ENCODE data around the gene OXTR.
A peak's percentile ranks its signal among the peaks of the same experiment; 100 is the strongest.

Gene OXTR

DNA sequence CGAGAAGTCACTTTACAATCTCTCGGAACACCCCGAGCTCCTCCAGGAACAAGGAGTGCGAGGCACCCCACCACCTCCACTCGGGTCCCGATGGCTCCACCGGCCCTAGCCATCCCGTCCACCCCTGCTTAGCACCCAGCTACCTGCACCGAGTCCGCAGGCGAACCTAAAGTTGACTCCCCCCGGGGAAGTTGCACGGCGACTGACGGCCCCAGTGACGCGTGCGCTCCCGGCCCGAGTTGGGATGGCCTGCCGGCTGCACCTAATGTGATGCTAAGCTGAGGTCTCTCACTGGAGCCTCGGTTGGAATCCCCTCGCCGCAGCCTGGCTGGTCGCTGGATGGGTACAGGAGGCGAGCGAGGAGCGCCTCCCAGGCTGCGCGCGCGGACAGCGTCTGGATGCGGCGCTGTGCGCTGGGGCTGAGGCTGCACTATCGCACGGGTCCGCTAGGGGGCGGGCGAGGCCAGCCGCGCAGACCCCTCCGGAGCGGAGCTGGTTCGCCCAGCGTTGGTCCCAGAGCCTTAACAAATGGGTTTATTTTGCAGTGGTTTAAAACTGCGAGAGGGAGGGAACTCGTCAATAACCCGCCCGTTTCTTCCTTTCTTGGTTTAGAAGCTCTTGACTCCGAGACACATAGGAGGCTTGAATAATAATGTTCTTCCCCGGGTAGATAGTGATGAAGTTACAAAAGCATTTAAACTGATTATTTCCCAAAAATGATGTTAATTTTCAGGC is at the start of gene OXTR:
Gene OXTR (minus strand): TSS at position 526 of the 735 bp plus-strand sequence. CDS start 1,426 bp downstream, outside the sequence.
- H3K4me2 ChIP-seq (ENCODE audit: low read depth, low read length): peak within 1 kb of the TSS; percentile 90
- H3K9me2 ChIP-seq (replicated peaks; ENCODE audit: insufficient read depth, low read length): no peaks in the 10 kb centered on the region
- peak within 1 kb of the TSS; percentile 45 for H2AFZ ChIP-seq (ENCODE audit: low read length)
- H3K27ac ChIP-seq (ENCODE audit: low read length): no peak within 1 kb of the TSS
- H3K36me3 ChIP-seq (replicated peaks; ENCODE audit: insufficient read depth, low read length): no peaks in the 10 kb centered on the region
- H3K27me3 ChIP-seq (replicated peaks; ENCODE audit: insufficient read depth, low read length): no peaks in the 10 kb centered on the region
- no peaks in the 10 kb centered on the region for H4K20me1 ChIP-seq (ENCODE audit: insufficient read depth, low read length)
- peak; percentile 65 for DNase-seq
- no peaks in the 10 kb centered on the region for H3F3A ChIP-seq (ENCODE audit: insufficient read depth, low read length)
- no peaks in the 10 kb centered on the region for H3K79me2 ChIP-seq (ENCODE audit: low read length)
- H3K4me3 ChIP-seq (ENCODE audit: low read length): peak within 1 kb of the TSS; percentile 59
- H3K4me1 ChIP-seq (ENCODE audit: low read length): no peaks in the 10 kb centered on the region
- no peak within 1 kb of the TSS; the same call in 1 of the 2 replicates for H3K9ac ChIP-seq (ENCODE audit: low read length)
- TF ChIP-seq EZH2phosphoT487 (IDR thresholded peaks at IDR 0.05; ENCODE audit: low read length): no peak
- TF ChIP-seq, protein P1, sequence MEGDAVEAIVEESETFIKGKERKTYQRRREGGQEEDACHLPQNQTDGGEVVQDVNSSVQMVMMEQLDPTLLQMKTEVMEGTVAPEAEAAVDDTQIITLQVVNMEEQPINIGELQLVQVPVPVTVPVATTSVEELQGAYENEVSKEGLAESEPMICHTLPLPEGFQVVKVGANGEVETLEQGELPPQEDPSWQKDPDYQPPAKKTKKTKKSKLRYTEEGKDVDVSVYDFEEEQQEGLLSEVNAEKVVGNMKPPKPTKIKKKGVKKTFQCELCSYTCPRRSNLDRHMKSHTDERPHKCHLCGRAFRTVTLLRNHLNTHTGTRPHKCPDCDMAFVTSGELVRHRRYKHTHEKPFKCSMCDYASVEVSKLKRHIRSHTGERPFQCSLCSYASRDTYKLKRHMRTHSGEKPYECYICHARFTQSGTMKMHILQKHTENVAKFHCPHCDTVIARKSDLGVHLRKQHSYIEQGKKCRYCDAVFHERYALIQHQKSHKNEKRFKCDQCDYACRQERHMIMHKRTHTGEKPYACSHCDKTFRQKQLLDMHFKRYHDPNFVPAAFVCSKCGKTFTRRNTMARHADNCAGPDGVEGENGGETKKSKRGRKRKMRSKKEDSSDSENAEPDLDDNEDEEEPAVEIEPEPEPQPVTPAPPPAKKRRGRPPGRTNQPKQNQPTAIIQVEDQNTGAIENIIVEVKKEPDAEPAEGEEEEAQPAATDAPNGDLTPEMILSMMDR (IDR thresholded peaks at IDR 0.05; ENCODE audit: low read length): peak; percentile 99
- no peak for TF ChIP-seq EZH2 (optimal IDR thresholded peaks at IDR 0.05; ENCODE audit: low read depth, low read length)
- H3K9me3 ChIP-seq (replicated peaks; ENCODE audit: insufficient read depth, low read length): no peaks in the 10 kb centered on the region

DNA sequence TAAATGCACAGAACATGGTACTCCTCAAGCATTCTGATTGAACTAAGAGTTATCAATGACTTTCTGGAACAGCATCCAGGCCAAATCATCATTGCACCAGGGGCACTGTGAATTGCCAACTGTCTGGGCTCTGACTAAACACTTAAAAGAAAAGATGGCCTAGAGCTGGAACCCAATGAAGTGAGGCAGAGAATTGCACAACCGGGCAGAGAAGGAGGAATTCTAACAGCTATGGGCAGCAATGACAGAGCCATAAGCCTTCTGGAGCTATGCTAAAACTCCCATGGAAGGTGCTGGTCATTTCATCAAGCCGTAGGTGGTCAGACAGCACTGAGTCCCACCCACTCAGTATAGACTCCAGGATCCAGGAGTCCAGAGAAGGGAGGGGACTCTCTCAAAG is 48.1 kb upstream of the OXTR start:
- H3K27me3 ChIP-seq (replicated peaks; ENCODE audit: insufficient read depth, low read length): no peaks in the 10 kb centered on the region
- H3K79me2 ChIP-seq (ENCODE audit: low read length): no peaks in the 10 kb centered on the region
- H3K36me3 ChIP-seq (replicated peaks; ENCODE audit: insufficient read depth, low read length): no peaks in the 10 kb centered on the region
- TF ChIP-seq EZH2 (optimal IDR thresholded peaks at IDR 0.05; ENCODE audit: low read depth, low read length): no peak
- TF ChIP-seq EZH2phosphoT487 (IDR thresholded peaks at IDR 0.05; ENCODE audit: low read length): no peak
- TF ChIP-seq, protein P1 (IDR thresholded peaks at IDR 0.05; ENCODE audit: low read length): no peak
- no peak overlapping the region for H3K9ac ChIP-seq (ENCODE audit: low read length)
- H3K9me3 ChIP-seq (replicated peaks; ENCODE audit: insufficient read depth, low read length): no peaks in the 10 kb centered on the region
- H3K4me1 ChIP-seq (ENCODE audit: low read length): no peaks in the 10 kb centered on the region
- H3K4me2 ChIP-seq (ENCODE audit: low read depth, low read length): no peak overlapping the region
- no peaks in the 10 kb centered on the region for H4K20me1 ChIP-seq (ENCODE audit: insufficient read depth, low read length)
- no peak overlapping the region for H3K4me3 ChIP-seq (ENCODE audit: low read length)
- H3K27ac ChIP-seq (ENCODE audit: low read length): no peak overlapping the region
- no peak overlapping the region for H2AFZ ChIP-seq (ENCODE audit: low read length)
- H3K9me2 ChIP-seq (replicated peaks; ENCODE audit: insufficient read depth, low read length): no peaks in the 10 kb centered on the region
- no peaks in the 10 kb centered on the region for H3F3A ChIP-seq (ENCODE audit: insufficient read depth, low read length)
- no peak for DNase-seq

DNA sequence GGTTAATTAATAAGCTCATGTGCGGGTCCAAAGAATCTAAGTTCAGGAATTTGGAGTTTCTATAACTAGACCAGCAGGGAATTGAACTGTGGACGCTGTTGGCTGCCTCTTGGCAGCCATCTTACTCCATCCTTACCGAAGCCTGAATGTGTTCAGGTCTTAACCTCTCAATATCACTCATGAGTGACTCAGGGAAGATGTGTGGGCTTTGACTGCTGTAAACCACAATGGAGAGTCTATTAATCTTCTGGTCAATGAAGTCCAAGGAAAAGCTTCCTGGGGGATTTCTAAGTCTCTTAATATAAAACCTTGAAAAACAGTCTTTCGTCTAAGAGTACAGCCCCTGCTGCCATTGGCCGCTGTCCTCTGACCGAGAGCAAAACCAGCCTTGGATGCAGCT is 46.7 kb upstream of the OXTR start:
- Histone ChIP-seq H3K4me1 (ENCODE audit: low read length) (no peaks in the 10 kb centered on the region), H3K27ac (ENCODE audit: low read length) (no peak overlapping the region), H3K9ac (ENCODE audit: low read length) (no peak overlapping the region), H3K79me2 (ENCODE audit: low read length) (no peaks in the 10 kb centered on the region), H3K4me2 (ENCODE audit: low read depth, low read length) (no peak overlapping the region), H3K36me3 (replicated peaks; ENCODE audit: insufficient read depth, low read length) (no peaks in the 10 kb centered on the region), H3K9me2 (replicated peaks; ENCODE audit: insufficient read depth, low read length) (no peaks in the 10 kb centered on the region), H3K9me3 (replicated peaks; ENCODE audit: insufficient read depth, low read length) (no peaks in the 10 kb centered on the region), H4K20me1 (ENCODE audit: insufficient read depth, low read length) (no peaks in the 10 kb centered on the region), H3K4me3 (ENCODE audit: low read length) (no peak overlapping the region), H2AFZ (ENCODE audit: low read length) (no peak overlapping the region), H3F3A (ENCODE audit: insufficient read depth, low read length) (no peaks in the 10 kb centered on the region), H3K27me3 (replicated peaks; ENCODE audit: insufficient read depth, low read length) (no peaks in the 10 kb centered on the region)
- no peak for DNase-seq
- TF ChIP-seq EZH2phosphoT487 (IDR thresholded peaks at IDR 0.05; ENCODE audit: low read length) (no peak), EZH2 (optimal IDR thresholded peaks at IDR 0.05; ENCODE audit: low read depth, low read length) (no peak)
- TF ChIP-seq, protein P1 (IDR thresholded peaks at IDR 0.05; ENCODE audit: low read length): no peak
